HG02943 (cell line): ENCODE data around the gene TMEM132D.

ENCODE experiments used
- ATAC-seq: cut with Tn5 transposase; IDR thresholded peaks from one replicate; pipeline ENCODE4 v1.9.1; 2021; ENCODE audit warnings: mild to moderate bottlenecking, low read depth, moderate library complexity; ENCODE audit not compliant: unreplicated experiment

Gene TMEM132D

DNA sequence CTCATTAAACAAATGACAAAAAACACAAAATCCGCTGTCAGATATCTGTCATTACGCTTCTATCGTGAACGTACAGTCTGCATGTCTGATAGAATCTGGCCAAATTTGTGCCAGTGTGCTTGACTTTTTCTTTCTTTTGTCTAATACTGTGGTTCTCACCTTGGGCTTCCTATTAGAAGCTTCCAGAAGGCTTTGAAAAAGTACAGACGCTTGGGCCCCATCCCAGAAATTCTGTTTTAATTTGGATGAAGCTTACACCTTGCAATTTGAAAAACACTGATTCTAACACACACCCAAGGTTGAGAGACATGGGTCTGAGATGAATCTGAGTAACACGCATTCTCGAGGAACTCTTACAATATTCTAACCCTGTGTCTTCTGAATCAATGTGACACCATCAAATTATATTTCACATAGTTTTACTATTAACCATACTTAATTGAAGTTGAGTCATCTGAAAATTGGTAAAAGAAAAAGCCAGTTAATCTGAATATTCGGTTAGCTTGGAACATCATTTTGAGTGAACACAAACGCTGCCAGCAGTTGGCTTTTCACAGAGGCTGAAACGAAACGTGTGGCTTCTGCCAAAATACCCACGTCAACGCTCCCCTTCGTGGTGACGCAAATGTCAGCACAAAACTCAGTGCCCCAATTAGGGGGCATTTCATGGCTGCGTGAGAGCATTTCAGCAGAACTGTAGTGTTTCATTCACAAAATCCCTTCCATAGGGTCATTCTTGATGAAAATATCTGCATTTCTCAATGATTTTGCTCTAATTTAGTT, 420.5 kb downstream of the TMEM132D start:
- no peak for ATAC-seq

GRCh38 chr12:129481921-129482320, 421.9 kb downstream of the TMEM132D start:
- no peak for ATAC-seq

- ATAC-seq, result no peak
Measured at GRCh38 chr12:129470196-129470595, 433.6 kb downstream of the TMEM132D start.

- ATAC-seq, result no peak
Measured at GRCh38 chr12:129467726-129468125, 436.1 kb downstream of the TMEM132D start.

DNA sequence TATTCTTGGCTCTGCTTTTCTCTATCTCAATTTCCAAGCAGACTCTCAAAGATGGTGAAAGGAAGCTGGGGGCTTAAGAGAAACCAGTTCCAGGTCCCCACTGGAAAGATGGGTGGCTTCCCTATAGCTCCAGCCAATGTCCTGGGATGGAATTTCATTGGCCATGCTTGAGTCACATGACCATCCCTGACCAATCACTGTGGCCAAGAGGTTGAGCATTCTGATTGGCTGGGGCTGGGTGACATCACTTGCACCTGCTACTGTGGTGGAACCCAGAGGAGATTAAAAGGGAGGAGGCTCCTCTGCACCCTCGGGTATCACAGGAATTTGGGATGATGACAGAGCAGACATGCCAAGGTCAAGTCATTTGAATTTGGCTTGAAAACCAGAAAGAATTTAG, 436.5 kb downstream of the TMEM132D start:
- ATAC-seq, result no peak

GRCh38 chr12:129466499-129466898, 437.3 kb downstream of the TMEM132D start:
- ATAC-seq, result no peak

GRCh38 chr12:129459886-129460285, 443.9 kb downstream of the TMEM132D start:
- ATAC-seq, result no peak

GRCh38 chr12:129446696-129447095, 457.1 kb downstream of the TMEM132D start:
- no peak for ATAC-seq

DNA sequence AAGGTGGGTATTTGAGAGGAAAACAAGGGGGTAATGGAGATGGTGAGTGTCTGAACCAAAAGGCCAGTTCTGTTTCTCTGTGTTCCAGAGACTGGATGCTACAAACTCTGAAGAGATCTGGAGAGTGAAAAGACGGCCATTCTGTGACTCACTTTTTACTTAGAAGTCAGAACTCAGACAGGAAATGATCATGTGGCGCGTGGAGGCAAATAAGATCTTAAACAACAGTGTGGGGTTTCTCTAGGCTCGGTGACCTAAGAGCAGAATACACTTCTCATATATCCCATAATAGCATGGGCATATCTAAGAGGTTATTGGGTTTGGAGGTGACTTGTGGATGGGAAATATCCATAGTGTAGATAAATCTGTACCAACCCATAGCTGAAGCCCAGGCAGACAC, 463.5 kb downstream of the TMEM132D start:
- no peak for ATAC-seq

GRCh38 chr12:129434790-129435189, 469.0 kb downstream of the TMEM132D start:
- ATAC-seq, result no peak

GRCh38 chr12:129428240-129428936, 475.4 kb downstream of the TMEM132D start:
- ATAC-seq, result no peak

- no peak for ATAC-seq
Measured at GRCh38 chr12:129423041-129423580, 480.7 kb downstream of the TMEM132D start.

GRCh38 chr12:129413295-129413694, 490.5 kb downstream of the TMEM132D start:
- ATAC-seq, result no peak

DNA sequence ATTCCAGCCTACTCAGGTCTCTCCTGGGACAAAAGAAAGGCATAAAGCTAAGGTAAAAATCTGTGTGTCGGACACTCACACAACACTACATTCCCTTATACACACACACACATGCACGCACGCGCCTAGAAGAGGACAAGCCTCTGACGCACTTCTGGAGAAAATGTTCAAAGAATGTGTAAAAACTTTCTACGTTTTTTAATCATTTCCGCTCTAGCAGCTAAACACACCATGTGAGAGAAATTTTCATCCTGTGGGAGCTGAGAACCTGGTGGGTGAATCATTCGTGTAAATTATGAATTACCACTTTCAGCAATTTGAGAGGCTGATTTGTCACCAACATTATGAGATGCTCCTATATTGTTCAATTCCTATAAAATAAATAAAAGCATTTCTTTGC, 494.5 kb downstream of the TMEM132D start:
- ATAC-seq, result no peak

DNA sequence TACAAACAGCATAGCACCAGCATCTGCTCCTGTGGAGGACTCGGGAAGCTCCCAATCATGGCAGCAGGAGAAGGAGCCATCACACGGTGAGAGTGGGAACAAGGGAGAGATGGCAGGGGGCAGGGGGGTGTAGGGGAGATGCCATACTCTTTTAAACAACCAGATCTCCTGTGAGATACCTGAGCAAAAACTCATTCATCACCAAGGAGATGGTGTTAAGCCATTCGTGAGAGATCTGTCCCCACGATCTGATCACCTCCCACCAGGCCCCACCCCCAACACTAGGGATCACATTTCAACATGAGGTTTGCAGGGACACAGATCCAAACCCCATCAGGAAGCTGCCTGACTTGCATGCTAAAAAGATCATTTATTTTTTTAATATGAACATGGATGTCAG, 499.3 kb downstream of the TMEM132D start:
- ATAC-seq, result no peak

GRCh38 chr12:129401572-129401971, 502.3 kb downstream of the TMEM132D start:
- no peak for ATAC-seq

DNA sequence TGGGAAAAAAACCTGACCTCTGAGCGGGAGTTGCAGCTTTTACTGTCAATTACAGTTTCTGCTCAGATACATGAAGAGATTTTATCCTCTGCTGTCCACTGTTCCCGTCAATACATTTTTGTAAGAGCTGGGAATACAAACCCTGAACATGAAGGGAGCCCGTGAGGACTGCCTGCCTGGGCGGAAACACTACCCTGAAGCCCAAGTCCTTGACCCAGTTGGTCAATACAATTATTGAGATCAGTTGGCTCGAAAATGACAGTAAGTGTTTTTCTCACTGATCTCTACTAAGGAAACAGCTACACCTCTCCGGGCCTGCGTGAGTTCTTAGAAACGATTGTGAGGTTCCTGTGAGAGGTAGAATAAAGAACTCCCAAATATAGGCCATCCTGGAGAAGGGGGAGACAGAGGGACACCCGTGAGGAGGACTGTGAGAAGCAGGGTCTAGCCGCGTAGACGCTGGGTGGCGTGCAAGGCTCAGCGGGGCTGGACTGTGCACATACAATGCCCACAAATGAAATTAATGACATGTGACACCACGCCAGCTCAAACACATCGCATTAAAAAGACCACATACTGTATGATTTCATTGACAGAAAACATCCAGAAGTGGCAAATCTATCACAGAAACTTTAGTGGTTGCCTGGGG, 509.5 kb downstream of the TMEM132D start:
- no peak for ATAC-seq

GRCh38 chr12:129393357-129393937, 510.4 kb downstream of the TMEM132D start:
- ATAC-seq, result no peak

DNA sequence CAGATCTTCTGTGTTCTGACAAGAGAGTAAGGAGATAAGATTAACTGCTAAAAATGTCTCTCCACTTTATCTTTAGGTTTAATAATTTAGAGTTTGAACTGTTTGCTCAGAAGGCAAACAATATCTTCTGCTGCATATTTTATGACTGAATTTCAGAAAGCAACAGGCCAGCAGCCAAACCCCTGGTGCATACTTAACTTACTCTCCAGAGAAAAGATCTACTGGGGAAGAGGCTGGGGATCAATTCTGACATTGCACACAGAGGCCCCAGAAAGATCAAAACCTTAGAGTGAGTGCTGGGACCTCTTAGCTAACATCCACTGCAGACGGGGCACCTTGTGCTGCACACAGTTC, 518.2 kb downstream of the TMEM132D start:
- ATAC-seq, result no peak

DNA sequence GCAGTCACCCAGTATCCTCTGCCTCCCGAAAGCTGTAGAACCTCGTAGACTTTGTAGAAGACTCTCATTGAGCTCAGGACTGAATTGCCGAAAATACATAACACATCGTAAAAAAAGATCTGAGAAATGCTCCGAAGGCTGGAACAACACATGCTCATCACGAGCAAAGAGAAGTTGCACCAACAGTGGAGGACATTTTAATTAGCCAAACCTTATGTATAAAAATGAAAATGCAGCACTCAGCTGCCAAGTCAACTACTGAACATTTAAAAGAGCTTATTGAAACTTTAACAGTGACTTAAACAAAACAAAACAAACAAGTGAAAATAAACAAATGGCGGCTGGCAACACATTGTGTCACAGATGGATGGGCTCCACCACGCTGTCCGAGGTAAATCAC, 519.9 kb downstream of the TMEM132D start:
- no peak for ATAC-seq

DNA sequence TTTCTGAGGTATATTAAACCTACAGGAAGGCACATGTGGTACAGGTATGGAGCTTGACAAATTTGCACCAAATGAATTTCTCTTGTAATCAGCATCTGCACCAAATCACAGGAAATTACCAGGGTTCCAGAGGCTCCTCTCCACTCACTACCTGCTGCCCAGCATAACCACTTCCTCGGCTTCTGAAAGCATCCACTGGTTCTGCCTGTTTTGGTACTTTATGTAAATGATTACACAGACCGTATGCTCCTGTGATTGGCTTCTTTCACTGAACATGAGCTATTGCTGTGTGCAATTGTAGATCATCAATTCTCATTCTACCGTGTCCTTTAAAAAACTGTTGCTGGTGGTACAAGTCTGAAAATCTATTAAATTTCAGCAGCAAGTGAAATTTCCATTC, 522.1 kb downstream of the TMEM132D start:
- ATAC-seq, result no peak
